Activated T-cell treated with anti-CD3 and anti-CD28 coated beads for 48 hours (primary cell): ENCODE data around the gene WHRN.
A peak's percentile ranks its signal among the peaks of the same experiment; 100 is the strongest.

Experiments used
- DNase-seq: peaks from one replicate; pipeline ENCODE4 v3.0.0-alpha.2; 2020; ENCODE audit warnings: low read depth

The WHRN gene

DNA sequence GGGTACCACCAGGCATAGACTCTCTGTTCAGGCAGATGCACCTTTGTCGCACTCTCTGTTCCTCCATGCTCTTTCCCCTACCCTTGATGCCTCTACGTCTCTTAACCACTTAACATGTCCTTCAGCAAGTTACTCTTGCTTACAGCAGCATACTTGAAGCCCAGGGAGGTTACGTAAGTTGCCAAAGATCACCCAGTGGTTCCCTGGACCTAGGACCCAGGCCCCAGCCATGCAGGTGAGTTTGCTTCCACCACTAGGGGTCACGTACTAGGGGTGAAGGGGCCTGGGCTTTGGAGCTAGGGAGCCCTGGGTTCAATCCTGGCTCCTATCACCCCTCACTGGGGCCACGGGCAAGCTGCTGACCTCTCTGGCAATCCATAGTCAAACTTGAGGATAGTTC, 126.4 kb downstream of the WHRN start:
- no peak for DNase-seq

- no peak for DNase-seq
Observed at GRCh38 chr9:114378016-114378415, 127.3 kb downstream of the WHRN start.

DNA sequence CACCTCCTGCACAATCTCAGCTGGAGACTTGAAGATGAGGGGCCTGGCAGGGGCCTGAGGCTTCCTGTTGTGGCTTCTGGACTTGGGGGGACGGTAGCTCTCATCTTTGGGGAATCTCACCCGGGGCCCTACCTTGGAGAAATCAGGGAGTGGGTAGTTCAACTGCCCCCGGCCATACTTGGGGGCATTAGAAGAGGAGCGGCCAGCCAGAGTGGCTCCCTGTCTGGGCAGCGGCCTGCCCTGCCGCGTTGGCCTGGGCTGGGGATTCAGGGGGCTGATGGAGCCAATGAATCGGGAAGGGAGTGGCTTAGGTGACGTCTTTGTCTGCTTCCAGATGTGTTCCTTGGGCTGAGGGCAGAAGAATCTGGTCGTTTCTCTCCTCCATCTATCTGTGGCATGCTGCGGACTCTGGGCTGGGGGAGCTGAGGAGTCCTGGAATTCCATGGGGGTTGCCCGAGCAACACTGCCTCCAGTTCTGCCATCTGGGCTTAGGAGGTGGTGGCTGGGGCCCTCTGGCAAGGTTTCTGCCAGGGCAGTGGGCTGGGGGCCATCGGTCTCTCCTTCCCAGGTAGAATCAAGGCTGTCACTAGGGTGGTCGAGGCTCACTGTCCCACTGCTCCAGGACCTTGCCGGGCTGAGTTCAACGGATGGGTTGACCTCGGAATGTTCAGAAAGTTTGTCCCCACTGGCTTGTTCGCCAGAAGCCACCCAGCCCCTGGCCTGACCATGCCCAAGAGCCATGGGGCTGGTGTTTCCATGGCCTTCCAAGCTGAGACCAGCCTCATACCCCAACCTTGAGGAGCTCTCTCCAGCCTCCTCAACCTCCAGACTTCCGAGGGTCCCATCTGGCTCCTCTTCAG, 128.5 kb downstream of the WHRN start:
- no peak for DNase-seq

DNA sequence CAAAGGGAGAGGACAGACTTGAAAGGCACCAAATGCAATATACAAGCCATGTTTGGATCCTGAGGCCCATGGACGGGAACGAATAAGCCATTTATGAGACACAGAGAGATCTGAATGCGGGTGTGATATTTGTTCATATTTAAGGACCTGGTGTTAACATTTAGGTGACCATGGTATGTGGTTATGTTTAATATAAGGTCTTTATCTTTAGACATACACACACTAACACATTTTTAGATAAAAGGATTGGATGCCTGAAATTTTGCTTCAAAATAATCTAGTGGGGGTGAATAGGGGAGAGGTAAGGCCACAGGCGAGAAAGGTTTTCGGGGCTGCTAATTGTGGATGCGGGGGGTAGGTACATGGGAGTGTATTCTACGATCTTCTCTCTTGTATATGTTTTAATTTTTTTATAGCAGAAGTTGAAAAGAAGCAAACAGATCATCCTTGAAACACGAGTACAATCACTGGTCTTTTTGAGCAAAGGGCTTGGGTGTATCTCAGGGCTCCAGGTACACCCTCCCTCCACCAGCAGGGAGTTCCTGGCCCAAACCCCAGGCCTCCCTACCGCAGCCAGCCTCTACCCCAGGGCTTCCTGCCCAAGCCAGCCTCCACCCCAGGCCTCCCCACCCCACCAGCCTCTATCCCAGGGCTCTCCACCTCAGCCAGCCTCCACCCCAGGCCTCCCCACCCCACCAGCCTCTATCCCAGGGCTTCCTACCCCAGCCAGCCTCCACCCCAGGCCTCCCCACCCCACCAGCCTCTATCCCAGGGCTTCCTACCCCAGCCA, 129.7 kb downstream of the WHRN start:
- no peak for DNase-seq

DNA sequence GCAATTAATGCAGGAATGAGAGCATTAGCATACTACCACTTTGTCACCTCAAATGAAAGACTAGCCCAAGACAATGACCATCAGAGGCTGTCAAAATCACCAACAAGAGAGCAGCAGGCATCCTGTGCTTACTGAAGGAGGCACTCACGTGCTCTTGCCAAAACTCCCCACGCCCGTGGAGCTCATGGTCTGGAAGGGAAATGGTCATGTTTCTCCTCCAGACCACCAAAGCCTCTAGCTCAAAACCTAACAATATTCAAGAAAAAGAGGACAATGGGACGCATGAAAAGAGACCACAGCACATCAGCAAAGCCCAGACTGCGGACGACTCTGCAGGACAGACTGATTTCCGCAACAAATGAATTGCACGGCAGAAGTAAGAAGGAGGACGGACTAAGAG, 130.3 kb downstream of the WHRN start:
- DNase-seq = no peak

- no peak for DNase-seq
Observed at GRCh38 chr9:114373960-114374730, 131.1 kb downstream of the WHRN start.

- DNase-seq = peak; percentile 74
Observed at GRCh38 chr9:114372921-114373448, 132.3 kb downstream of the WHRN start.

GRCh38 chr9:114371973-114372917, 133.0 kb downstream of the WHRN start:
- DNase-seq = no peak

GRCh38 chr9:114371343-114371944, 133.8 kb downstream of the WHRN start:
- DNase-seq = no peak

DNA sequence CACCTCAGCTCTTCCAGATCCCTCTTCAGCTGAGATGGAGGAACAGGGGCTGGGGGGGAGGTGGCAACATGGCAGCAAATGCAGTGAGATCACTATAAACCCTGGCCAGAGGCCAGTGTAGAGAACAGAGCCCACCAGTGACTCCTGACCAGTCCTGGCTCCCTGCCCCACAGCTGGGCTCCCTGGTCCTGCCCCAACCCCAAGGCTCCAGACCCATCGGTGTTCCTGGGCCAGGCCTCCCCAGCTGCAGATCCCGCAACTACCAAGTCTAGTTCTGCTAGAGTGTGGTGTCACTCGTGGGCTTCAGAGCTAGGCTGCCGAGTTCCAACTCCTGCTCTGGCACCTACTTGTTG, 134.3 kb downstream of the WHRN start:
- DNase-seq = no peak

- no peak for DNase-seq
Observed at GRCh38 chr9:114370251-114370967, 134.9 kb downstream of the WHRN start.

DNA sequence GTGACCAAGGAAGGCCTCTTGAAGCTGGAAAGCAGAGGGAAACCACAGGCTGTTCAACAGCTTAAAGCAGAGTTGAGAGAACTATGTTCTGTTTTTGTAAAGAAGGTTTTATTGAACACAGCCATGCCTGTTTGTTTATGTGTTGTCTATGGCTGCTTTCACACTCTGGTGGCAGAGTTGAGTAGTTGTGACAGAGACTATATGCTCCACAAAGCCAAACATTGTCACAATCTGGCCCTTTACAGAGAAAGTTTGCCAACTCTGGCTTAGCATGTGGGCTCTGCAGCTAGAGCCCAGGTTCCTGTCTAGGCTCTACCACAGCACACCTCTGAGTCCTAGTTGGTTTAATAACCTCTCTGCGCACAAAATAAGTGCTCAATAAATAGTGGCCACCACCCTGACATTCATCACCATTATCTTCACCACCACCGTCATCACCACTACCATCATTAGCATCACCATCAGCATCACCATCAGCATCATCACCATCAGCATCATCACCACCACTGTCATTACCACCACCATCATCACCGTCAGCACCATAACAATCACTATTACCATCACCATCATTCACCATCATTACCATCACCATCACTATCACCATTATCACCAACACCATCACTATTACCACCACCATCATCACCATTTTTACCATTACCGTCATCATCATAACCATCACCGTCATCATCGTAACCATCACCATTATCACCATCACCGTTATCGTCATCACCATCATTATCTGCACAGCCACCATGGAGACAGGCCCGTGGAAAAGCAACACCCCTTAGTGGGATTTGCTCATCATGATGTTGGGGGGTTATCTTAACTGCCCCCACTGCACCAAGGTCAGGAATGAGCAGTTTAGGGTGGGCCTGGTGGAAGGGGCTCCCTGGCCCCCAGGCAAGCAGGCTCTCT, 135.8 kb downstream of the WHRN start:
- DNase-seq = no peak

DNA sequence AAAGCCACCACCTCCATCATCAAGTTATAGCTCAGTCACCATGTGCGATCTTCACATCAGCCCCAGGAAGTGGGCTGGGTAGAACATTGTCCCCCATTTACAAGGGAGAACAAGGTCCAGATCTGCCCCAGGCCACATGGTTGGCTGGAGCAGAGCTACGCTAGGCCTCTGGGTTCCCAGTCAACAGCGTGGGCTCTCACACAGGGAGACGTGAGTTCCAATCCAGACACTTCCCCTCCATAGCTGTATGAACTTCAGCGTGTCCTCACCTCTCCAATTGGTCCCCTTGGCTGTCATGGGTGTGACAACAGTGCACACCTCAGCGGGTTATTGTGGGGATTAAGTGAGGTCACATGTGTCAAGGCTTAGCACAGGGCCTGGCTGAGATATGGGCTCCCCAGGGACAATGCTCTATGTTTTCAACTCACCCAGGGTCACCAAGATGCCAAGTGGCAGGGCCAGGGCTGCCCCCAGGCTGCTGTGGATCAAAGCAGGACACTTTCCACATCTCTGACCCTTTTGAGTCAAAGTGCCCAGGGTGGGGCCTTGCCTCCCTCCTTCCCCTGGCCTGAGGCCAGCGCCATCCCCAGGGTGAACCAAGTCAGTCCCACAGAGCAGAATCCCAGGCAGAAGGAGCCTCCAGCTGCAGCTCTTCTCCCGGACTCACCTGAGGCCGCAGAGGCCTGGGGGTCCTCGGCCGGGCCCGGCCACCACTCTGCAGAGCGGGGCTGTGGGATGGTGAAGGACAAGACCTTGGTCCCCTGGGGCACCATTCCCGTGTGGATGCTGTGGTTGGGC, 137.3 kb downstream of the WHRN start:
- no peak for DNase-seq

DNA sequence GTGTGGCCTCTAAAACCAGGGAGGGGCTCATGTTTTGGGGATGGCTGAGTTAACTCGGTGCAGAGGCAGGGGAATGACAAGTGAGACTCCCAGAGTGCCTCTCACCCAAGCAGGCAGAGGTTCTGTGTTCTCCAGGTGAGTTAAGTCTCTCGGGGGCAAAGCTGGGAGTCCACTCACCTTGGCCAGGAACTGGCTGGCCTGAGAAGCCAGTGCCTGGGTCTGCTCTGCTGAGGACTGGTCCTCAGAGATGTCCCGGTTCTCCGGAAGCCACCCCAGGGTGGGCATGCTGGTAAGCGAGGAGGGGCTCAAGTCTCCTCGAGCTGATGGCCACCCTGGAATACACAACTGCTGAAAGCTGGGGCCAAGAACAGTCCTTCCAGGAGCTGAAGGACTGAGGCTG, 137.9 kb downstream of the WHRN start:
- no peak for DNase-seq

GRCh38 chr9:114366334-114367128, 138.7 kb downstream of the WHRN start:
- no peak for DNase-seq

DNA sequence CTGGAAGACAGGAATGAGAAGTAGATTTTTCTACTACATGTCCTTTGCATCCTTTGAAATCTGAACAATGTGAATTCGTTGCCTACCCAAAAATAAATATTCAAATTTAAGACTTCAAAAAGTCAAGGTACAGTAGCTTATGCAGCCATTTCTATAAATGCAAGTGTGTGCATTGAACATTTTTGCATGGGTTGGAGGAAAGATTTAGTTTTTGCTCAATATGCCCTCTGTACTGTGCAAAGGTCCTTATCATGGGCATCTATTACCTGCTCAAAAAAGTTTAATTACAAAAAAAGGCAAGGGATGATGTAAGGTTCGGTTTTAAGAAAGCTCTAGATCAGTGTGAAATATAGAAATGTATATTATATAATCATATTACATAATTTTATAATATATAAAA, 140.1 kb downstream of the WHRN start:
- DNase-seq = no peak
